HG03159 (cell line): ENCODE data around the gene SUPT20HL1.

Source experiments
- ATAC-seq: cut with Tn5 transposase; IDR thresholded peaks from one replicate; pipeline ENCODE4 v1.9.1; 2021; ENCODE audit warnings: mild to moderate bottlenecking, moderate library complexity; ENCODE audit not compliant: unreplicated experiment

The SUPT20HL1 gene

GRCh38 chrX:24396236-24396930 lies 35.9 kb downstream of the SUPT20HL1 start:
- ATAC-seq, result no peak

- ATAC-seq, result no peak
Observed at GRCh38 chrX:24396931-24397279, 36.5 kb downstream of the SUPT20HL1 start.

- ATAC-seq, result no peak
Observed at GRCh38 chrX:24398766-24399165, 38.3 kb downstream of the SUPT20HL1 start.

- ATAC-seq, result no peak
Observed at GRCh38 chrX:24399550-24399949, 39.1 kb downstream of the SUPT20HL1 start.

GRCh38 chrX:24405959-24406358 lies 45.5 kb downstream of the SUPT20HL1 start:
- no peak for ATAC-seq
